OCI-LY7 (cell line): ENCODE data around the gene MEAK7.

Experiments used
- EZH2phosphoT487 ChIP-seq: fragments of 200-600 bp; sonication (generic); IDR thresholded peaks from 2 replicates; pipeline ENCODE4 v1.6.1; 2018; ENCODE audit warnings: low read depth, borderline replicate concordance, mild to moderate bottlenecking, mixed run types, antibody characterized with exemption, low read length, moderate library complexity, mixed read lengths
- TF ChIP-seq, protein P1 (sequence below): fragments of 200-600 bp; sonication (generic); conservative IDR thresholded peaks from 2 replicates; pipeline ENCODE4 v1.5.1; 2014; ENCODE audit warnings: mild to moderate bottlenecking, antibody characterized with exemption, low read length, moderate library complexity, mixed read lengths

DNA sequence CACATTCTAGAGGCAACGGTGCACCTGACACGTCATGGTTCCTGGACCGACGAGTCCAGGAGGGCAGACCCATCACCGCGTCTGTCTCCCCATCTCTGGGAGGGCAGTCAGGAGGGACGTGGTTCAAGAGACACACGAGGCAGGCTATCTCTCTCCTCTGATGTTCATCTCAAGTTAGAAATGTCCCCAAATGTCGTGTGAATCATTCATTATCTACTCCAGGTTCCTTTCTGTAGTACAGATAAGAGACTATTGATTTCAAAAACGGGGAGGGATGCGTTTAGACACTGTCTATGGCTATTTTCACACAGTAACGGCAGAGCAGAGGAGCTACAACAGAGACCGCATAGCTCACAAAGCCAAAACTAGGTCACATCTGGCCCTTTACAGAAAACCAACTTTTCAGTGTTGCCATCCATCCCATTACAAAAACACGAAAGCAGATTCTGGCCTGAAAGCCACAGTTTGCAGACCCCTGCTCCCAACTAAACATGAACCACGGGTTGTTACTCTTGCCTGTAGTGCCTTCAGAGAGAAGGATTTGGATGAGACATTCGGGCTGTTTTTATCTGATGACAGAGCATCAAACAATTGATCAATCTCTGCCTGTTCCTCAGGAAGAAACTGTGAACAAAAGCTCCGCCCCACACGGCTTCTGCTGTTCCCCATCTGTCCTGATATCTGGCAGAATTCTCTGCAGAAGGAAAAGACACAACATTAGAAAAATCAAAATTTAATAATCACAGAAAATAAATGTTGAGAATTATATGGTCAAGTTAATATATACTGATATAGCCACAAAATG is 6.8 kb downstream of the MEAK7 start:
- TF ChIP-seq, protein P1, sequence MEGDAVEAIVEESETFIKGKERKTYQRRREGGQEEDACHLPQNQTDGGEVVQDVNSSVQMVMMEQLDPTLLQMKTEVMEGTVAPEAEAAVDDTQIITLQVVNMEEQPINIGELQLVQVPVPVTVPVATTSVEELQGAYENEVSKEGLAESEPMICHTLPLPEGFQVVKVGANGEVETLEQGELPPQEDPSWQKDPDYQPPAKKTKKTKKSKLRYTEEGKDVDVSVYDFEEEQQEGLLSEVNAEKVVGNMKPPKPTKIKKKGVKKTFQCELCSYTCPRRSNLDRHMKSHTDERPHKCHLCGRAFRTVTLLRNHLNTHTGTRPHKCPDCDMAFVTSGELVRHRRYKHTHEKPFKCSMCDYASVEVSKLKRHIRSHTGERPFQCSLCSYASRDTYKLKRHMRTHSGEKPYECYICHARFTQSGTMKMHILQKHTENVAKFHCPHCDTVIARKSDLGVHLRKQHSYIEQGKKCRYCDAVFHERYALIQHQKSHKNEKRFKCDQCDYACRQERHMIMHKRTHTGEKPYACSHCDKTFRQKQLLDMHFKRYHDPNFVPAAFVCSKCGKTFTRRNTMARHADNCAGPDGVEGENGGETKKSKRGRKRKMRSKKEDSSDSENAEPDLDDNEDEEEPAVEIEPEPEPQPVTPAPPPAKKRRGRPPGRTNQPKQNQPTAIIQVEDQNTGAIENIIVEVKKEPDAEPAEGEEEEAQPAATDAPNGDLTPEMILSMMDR, result no peak
- no peak for TF ChIP-seq EZH2phosphoT487
